Measurements from ENCODE around the gene QSOX2. TPM values are rescaled to one million over a fixed set of nuclear protein-coding genes. Genes with fewer than 3 reads are reported as not detected.

The QSOX2 gene
- total RNA-seq, 2 experiments from 2014 or later = 50.0 to 57.5 TPM

GRCh38 chr9:136277746-136278145 lies 32.1 kb upstream of the QSOX2 start:
- Histone ChIP-seq H3K79me2 (ENCODE audit: insufficient read depth, low read depth, low read length) (no peaks in the 10 kb centered on the region), H4K20me1 (ENCODE audit: insufficient read depth, low read length) (no peaks in the 10 kb centered on the region), H3K4me3 (ENCODE audit: low read depth, low read length, poor library complexity, severe bottlenecking) (no peak overlapping the region), H3K36me3 (ENCODE audit: insufficient read depth, low read length) (no peaks in the 10 kb centered on the region), H3K9me3 (ENCODE audit: low read length) (no peaks in the 10 kb centered on the region), H3K27ac (ENCODE audit: low read depth, low read length, poor library complexity, severe bottlenecking) (no peak overlapping the region), H3K4me2 (ENCODE audit: low read length) (no peak overlapping the region), H2AFZ (ENCODE audit: low read length) (no peak overlapping the region), H3K4me1 (ENCODE audit: insufficient read depth, low read length, poor library complexity, severe bottlenecking) (peaks cover 9% of the 10 kb centered on the region), H3K9me2 (ENCODE audit: insufficient read depth, low read length) (no peaks in the 10 kb centered on the region)
- TF ChIP-seq, protein P1, sequence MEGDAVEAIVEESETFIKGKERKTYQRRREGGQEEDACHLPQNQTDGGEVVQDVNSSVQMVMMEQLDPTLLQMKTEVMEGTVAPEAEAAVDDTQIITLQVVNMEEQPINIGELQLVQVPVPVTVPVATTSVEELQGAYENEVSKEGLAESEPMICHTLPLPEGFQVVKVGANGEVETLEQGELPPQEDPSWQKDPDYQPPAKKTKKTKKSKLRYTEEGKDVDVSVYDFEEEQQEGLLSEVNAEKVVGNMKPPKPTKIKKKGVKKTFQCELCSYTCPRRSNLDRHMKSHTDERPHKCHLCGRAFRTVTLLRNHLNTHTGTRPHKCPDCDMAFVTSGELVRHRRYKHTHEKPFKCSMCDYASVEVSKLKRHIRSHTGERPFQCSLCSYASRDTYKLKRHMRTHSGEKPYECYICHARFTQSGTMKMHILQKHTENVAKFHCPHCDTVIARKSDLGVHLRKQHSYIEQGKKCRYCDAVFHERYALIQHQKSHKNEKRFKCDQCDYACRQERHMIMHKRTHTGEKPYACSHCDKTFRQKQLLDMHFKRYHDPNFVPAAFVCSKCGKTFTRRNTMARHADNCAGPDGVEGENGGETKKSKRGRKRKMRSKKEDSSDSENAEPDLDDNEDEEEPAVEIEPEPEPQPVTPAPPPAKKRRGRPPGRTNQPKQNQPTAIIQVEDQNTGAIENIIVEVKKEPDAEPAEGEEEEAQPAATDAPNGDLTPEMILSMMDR (conservative IDR thresholded peaks at IDR 0.05; ENCODE audit: low read length) = no peak
- TF ChIP-seq EZH2phosphoT487 (IDR thresholded peaks at IDR 0.05; ENCODE audit: borderline replicate concordance, low read depth, low read length) = no peak
- no peak for DNase-seq (ENCODE audit: low spot score)
- ChIA-PET CTCF (ENCODE audit: unreplicated experiment) (interaction anchor here (0.8 kb wide), 1 partner anchor 38 kb away, joined by 3 read pairs; no protein-coding TSS in a partner anchor), POLR2A (no interaction called here)
- intact Hi-C loops (cut with micrococcal nuclease; ENCODE audit: unreplicated experiment) = no loop called here
- BruUV-seq (replicated peaks) = no TSS peak

GRCh38 chr9:136276716-136277115 lies 31.1 kb upstream of the QSOX2 start:
- H3K4me2 ChIP-seq (ENCODE audit: low read length) = no peak overlapping the region
- BruUV-seq (replicated peaks) = no TSS peak
- H3K36me3 ChIP-seq (ENCODE audit: insufficient read depth, low read length) = no peaks in the 10 kb centered on the region
- no peak overlapping the region for H3K4me3 ChIP-seq (ENCODE audit: low read depth, low read length, poor library complexity, severe bottlenecking)
- no peaks in the 10 kb centered on the region for H3K9me3 ChIP-seq (ENCODE audit: low read length)
- no peaks in the 10 kb centered on the region for H4K20me1 ChIP-seq (ENCODE audit: insufficient read depth, low read length)
- no peaks in the 10 kb centered on the region for H3K79me2 ChIP-seq (ENCODE audit: insufficient read depth, low read depth, low read length)
- TF ChIP-seq, protein P1 (conservative IDR thresholded peaks at IDR 0.05; ENCODE audit: low read length) = no peak
- no peak for TF ChIP-seq EZH2phosphoT487 (IDR thresholded peaks at IDR 0.05; ENCODE audit: borderline replicate concordance, low read depth, low read length)
- H2AFZ ChIP-seq (ENCODE audit: low read length) = no peak overlapping the region
- no peaks in the 10 kb centered on the region for H3K4me1 ChIP-seq (ENCODE audit: insufficient read depth, low read length, poor library complexity, severe bottlenecking)
- H3K27ac ChIP-seq (ENCODE audit: low read depth, low read length, poor library complexity, severe bottlenecking) = no peak overlapping the region
- intact Hi-C loops (cut with micrococcal nuclease; ENCODE audit: unreplicated experiment) = no loop called here
- DNase-seq (ENCODE audit: low spot score) = no peak
- POLR2A ChIA-PET = no interaction called here
- CTCF ChIA-PET (ENCODE audit: unreplicated experiment) = no interaction called here
- no peaks in the 10 kb centered on the region for H3K9me2 ChIP-seq (ENCODE audit: insufficient read depth, low read length)

- H2AFZ ChIP-seq (ENCODE audit: low read length) = no peak overlapping the region
- H3K36me3 ChIP-seq (ENCODE audit: insufficient read depth, low read length) = no peaks in the 10 kb centered on the region
- H4K20me1 ChIP-seq (ENCODE audit: insufficient read depth, low read length) = no peaks in the 10 kb centered on the region
- H3K27ac ChIP-seq (ENCODE audit: low read depth, low read length, poor library complexity, severe bottlenecking) = no peak overlapping the region
- no peak for DNase-seq (ENCODE audit: low spot score)
- no peak overlapping the region for H3K4me3 ChIP-seq (ENCODE audit: low read depth, low read length, poor library complexity, severe bottlenecking)
- CTCF ChIA-PET (ENCODE audit: unreplicated experiment) = no interaction called here
- POLR2A ChIA-PET = no interaction called here
- no peaks in the 10 kb centered on the region for H3K9me2 ChIP-seq (ENCODE audit: insufficient read depth, low read length)
- no TSS peak for BruUV-seq (replicated peaks)
- no peaks in the 10 kb centered on the region for H3K79me2 ChIP-seq (ENCODE audit: insufficient read depth, low read depth, low read length)
- no peaks in the 10 kb centered on the region for H3K9me3 ChIP-seq (ENCODE audit: low read length)
- TF ChIP-seq EZH2phosphoT487 (IDR thresholded peaks at IDR 0.05; ENCODE audit: borderline replicate concordance, low read depth, low read length) = no peak
- TF ChIP-seq, protein P1 (conservative IDR thresholded peaks at IDR 0.05; ENCODE audit: low read length) = no peak
- H3K4me2 ChIP-seq (ENCODE audit: low read length) = no peak overlapping the region
- H3K4me1 ChIP-seq (ENCODE audit: insufficient read depth, low read length, poor library complexity, severe bottlenecking) = no peaks in the 10 kb centered on the region
- intact Hi-C loops (cut with micrococcal nuclease; ENCODE audit: unreplicated experiment) = no loop called here
Measured at GRCh38 chr9:136275655-136276429, 30.2 kb upstream of the QSOX2 start.
